Endothelial cell of umbilical vein (primary cell): ENCODE measurements around the gene LIPA. TPM values are rescaled to one million over a fixed set of nuclear protein-coding genes. Genes with fewer than 3 reads are reported as not detected.

Experiments
- BruUV-seq: library from RNA; stranded (reverse); fragments of 400-500 nt; replicated peaks from 2 replicates; lab custom pipeline; 2021; lab: Mats Ljungman, UMichigan
- CTCF ChIA-PET: fragments of 300-600, 350-600 bp; sonication (Branson Sonifier 250); formaldehyde crosslinking; loops from one replicate; lab custom pipeline; 2021; ENCODE audit warnings: antibody characterized with exemption, inconsistent platforms; lab: Charles Lee
- POLR2A ChIA-PET: fragments of 300-600, 350-600 bp; sonication (Branson Sonifier 250); formaldehyde crosslinking; loops from one replicate; lab custom pipeline; 2021; ENCODE audit warnings: antibody characterized with exemption, inconsistent platforms; lab: Charles Lee
- DNase-seq: peaks from one replicate; pipeline ENCODE4 v3.0.0-alpha.2; 2011; ENCODE audit warnings: low read depth, low spot score
- FAIRE-seq: peaks from 2 replicates; lab custom pipeline; 2011; peaks lifted over from hg19 to GRCh38; lab: Jason Lieb, UNC
- H2AFZ ChIP-seq: 2 replicates; pipeline ENCODE4 v1.6.0; 2012; ENCODE audit warnings: low read depth, low read length, control low read depth, inconsistent platforms
- H3K27ac ChIP-seq: 2 replicates; pipeline ENCODE4 v1.5.1; 2011; ENCODE audit warnings: low read depth, mild to moderate bottlenecking, control low read depth, low read length, moderate library complexity; ENCODE audit not compliant: insufficient read depth
- H3K27me3 ChIP-seq, 2 experiments: 2 replicates each; pipeline versions ENCODE4 v1.6.0 to v1.6.1; 2011; ENCODE audit warnings: low read length in 2 of 2, mixed read lengths in 1 of 2; ENCODE audit not compliant: control insufficient read depth in 2 of 2, insufficient read depth in 2 of 2
- H3K36me3 ChIP-seq, 2 experiments: 2 replicates in 1 of 2; 3 replicates in 1 of 2; pipeline ENCODE4 v1.5.1; 2011; ENCODE audit warnings: low read length in 2 of 2, mild to moderate bottlenecking in 1 of 2, moderate library complexity in 1 of 2; ENCODE audit not compliant: control insufficient read depth in 2 of 2, insufficient read depth in 2 of 2; ENCODE audit errors: extremely low read depth in 1 of 2
- H3K4me1 ChIP-seq: 3 replicates; pipeline ENCODE4 v1.5.1; 2011; ENCODE audit warnings: mild to moderate bottlenecking, low read length; ENCODE audit not compliant: control insufficient read depth, insufficient read depth; ENCODE audit errors: extremely low read depth
- H3K4me2 ChIP-seq: 2 replicates; pipeline ENCODE4 v1.6.1; 2011; ENCODE audit warnings: low read length, control low read depth, mixed read lengths; ENCODE audit not compliant: insufficient read depth
- H3K4me3 ChIP-seq, 3 experiments: fragments of 200-600 bp in 1 of 3; sonication (generic), shearing (Covaris generic) in 1 of 3; replicated peaks in 1 of 3; 2 replicates each; pipeline ENCODE4 v1.5.1; 2011 to 2016; ENCODE audit warnings: control low read depth in 3 of 3, low read length in 3 of 3, mild to moderate bottlenecking in 2 of 3, inconsistent platforms in 1 of 3, low read depth in 1 of 3, moderate library complexity in 1 of 3; ENCODE audit not compliant: insufficient read depth in 1 of 3
- H3K79me2 ChIP-seq: 2 replicates; pipeline ENCODE4 v1.6.0; 2012; ENCODE audit warnings: low read length, inconsistent platforms; ENCODE audit not compliant: control insufficient read depth, insufficient read depth
- H3K9ac ChIP-seq: replicated peaks from 2 replicates; pipeline ENCODE3; 2011; ENCODE audit warnings: low read length, control low read depth; ENCODE audit not compliant: insufficient read depth; ENCODE audit errors: extremely low read depth
- H3K9me1 ChIP-seq: replicated peaks from 3 replicates; pipeline ENCODE4 v1.6.0; 2011; ENCODE audit warnings: mild to moderate bottlenecking, low read length; ENCODE audit not compliant: control insufficient read depth, insufficient read depth; ENCODE audit errors: extremely low read depth
- H3K9me3 ChIP-seq: replicated peaks from 2 replicates; pipeline ENCODE4 v1.5.1; 2012; ENCODE audit warnings: low read length, inconsistent platforms; ENCODE audit not compliant: control insufficient read depth, insufficient read depth
- H4K20me1 ChIP-seq: replicated peaks from 2 replicates; pipeline ENCODE3; 2011; ENCODE audit warnings: mild to moderate bottlenecking, low read length; ENCODE audit not compliant: control insufficient read depth, insufficient read depth; ENCODE audit errors: extremely low read depth
- EZH2 ChIP-seq: IDR thresholded peaks from 2 replicates; pipeline ENCODE4 v1.6.1; 2012; ENCODE audit warnings: borderline replicate concordance, low read depth, mild to moderate bottlenecking, moderate library complexity, low read length, inconsistent platforms; ENCODE audit not compliant: severe bottlenecking
- FOS ChIP-seq: IDR thresholded peaks from 2 replicates; pipeline ENCODE4 v1.6.1; 2011; ENCODE audit warnings: mild to moderate bottlenecking, low read length, moderate library complexity, borderline replicate concordance; ENCODE audit not compliant: insufficient read depth
- GATA2 ChIP-seq: IDR thresholded peaks from 2 replicates; pipeline ENCODE4 v1.7.0; 2011; ENCODE audit warnings: low read depth, mild to moderate bottlenecking, moderate library complexity, mixed read lengths, low read length; ENCODE audit not compliant: insufficient read length, insufficient read depth
- JUN ChIP-seq: IDR thresholded peaks from 2 replicates; pipeline ENCODE4 v1.6.1; 2011; ENCODE audit warnings: borderline replicate concordance, low read depth; ENCODE audit not compliant: insufficient read length, insufficient read depth
- MYC ChIP-seq: IDR thresholded peaks from one replicate; pipeline ENCODE4 v1.6.1; 2011; ENCODE audit warnings: mild to moderate bottlenecking, low read depth, low read length
- POLR2A ChIP-seq: IDR thresholded peaks from 2 replicates; pipeline ENCODE4 v1.6.1; 2012; ENCODE audit warnings: low read depth, mild to moderate bottlenecking, control low read depth, low read length
- POLR2AphosphoS5 ChIP-seq: IDR thresholded peaks from 2 replicates; pipeline ENCODE4 v1.6.1; 2012; ENCODE audit warnings: low read depth, mild to moderate bottlenecking, control low read depth, low read length, moderate library complexity; ENCODE audit not compliant: insufficient read depth
- dilution Hi-C: fragments of 300-500 bp; cut with MboI; formaldehyde crosslinking; loops from one replicate; pipeline ENCODE4 v1.15.0; 2019; ENCODE audit warnings: low sequenced_read_pairs; ENCODE audit not compliant: extremely low pct_ligation_motif_present
- intact Hi-C: fragments of 100-400 bp; cut with micrococcal nuclease; formaldehyde crosslinking; loops from one replicate; pipeline ENCODE4 v1.10.0; 2022
- polyA plus RNA-seq, 4 experiments: library from polyadenylated mRNA; depleted of rRNA in 3 of 4; stranded (reverse) in 3 of 4; unstranded in 1 of 4; fragments of >200 nt; gene quantifications; 2 replicates each; pipeline versions ENCODE4 v1.2.1 to v1.2.3, GENCODE V29; 2011 to 2012; ENCODE audit warnings: missing spikeins in 1 of 4
- total RNA-seq: library from RNA; stranded (reverse); gene quantifications from 2 replicates; pipeline ENCODE4 v1.2.3, GENCODE V29; 2021
- TF ChIP-seq, protein P1 (sequence below), 2 donors: IDR thresholded peaks; 1 replicate in 1 of 2; 2 replicates in 1 of 2; pipeline ENCODE4 v1.5.1; 2011; ENCODE audit warnings: low read length in 2 of 2, mild to moderate bottlenecking in 2 of 2, moderate library complexity in 2 of 2, control low read depth in 1 of 2, inconsistent platforms in 1 of 2, low read depth in 1 of 2; ENCODE audit not compliant: insufficient read depth in 1 of 2; ENCODE audit errors: extremely low read depth in 1 of 2
- TF ChIP-seq, protein P2 (sequence below): IDR thresholded peaks from 2 replicates; pipeline ENCODE4 v1.6.1; 2011; ENCODE audit not compliant: insufficient read depth, insufficient read length

LIPA gene
- total and polyA plus RNA-seq, 2 donors (not counting 3 experiments of a cell fraction or from before 2014, with no cell fraction given) = 24.0 to 41.1 TPM

DNA sequence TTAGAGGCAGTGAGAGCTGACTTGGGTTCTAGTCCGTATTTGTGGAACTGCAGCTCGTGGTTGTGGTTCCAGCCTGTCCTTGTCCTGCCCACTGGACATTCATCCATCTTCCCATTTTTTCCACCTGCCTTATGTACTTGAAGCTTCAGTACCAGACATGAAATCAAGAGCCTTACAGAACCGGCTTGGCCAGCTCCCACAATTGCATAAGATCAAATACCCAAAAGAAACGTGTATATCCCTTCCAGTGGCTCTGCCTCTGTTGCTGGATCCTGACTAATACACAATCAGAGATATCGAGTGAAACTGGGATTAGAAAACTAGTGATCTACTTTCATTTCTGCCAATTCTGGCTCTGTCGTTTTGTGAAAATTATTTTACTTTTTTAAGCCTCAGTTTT is 23.8 kb upstream of the LIPA start:
- intact Hi-C loops (loop anchor here (5.0 to 10.0 kb wide), 2 partner anchors 72 to 429 kb away; partner anchors contain the start of gene KIF20B), dilution Hi-C loops (no loop called here)
- POLR2A ChIA-PET = no interaction called here
- DNase-seq (no peak), FAIRE-seq (no peak)
- Histone ChIP-seq H3K27me3 (peaks cover 48 to 70% of the 10 kb centered on the region in 2 experiments), H3K9ac (no peak overlapping the region), H3K36me3 (no peaks in the 10 kb centered on the region), H3K4me1 (peaks cover 37% of the 10 kb centered on the region), H3K27ac (no peak overlapping the region), H3K4me3 (no peak overlapping the region), H2AFZ (no peak overlapping the region), H3K9me3 (no peaks in the 10 kb centered on the region), H3K4me2 (no peak overlapping the region), H4K20me1 (peaks cover 3% of the 10 kb centered on the region), H3K9me1 (no peaks in the 10 kb centered on the region), H3K79me2 (no peaks in the 10 kb centered on the region)
- CTCF ChIA-PET = interaction anchor here (1.1 to 6.3 kb wide), 2 partner anchors 7 to 94 kb away, joined by 3 to 31 read pairs; no protein-coding TSS in a partner anchor
- BruUV-seq = no TSS peak
- TF ChIP-seq FOS (no peak), EZH2 (no peak), GATA2 (no peak), MYC (no peak), POLR2AphosphoS5 (no peak), POLR2A (no peak), JUN (no peak)
- TF ChIP-seq, protein P1, sequence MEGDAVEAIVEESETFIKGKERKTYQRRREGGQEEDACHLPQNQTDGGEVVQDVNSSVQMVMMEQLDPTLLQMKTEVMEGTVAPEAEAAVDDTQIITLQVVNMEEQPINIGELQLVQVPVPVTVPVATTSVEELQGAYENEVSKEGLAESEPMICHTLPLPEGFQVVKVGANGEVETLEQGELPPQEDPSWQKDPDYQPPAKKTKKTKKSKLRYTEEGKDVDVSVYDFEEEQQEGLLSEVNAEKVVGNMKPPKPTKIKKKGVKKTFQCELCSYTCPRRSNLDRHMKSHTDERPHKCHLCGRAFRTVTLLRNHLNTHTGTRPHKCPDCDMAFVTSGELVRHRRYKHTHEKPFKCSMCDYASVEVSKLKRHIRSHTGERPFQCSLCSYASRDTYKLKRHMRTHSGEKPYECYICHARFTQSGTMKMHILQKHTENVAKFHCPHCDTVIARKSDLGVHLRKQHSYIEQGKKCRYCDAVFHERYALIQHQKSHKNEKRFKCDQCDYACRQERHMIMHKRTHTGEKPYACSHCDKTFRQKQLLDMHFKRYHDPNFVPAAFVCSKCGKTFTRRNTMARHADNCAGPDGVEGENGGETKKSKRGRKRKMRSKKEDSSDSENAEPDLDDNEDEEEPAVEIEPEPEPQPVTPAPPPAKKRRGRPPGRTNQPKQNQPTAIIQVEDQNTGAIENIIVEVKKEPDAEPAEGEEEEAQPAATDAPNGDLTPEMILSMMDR (IDR thresholded peaks at IDR 0.05; ENCODE audit: extremely low read depth in 1 of 2, insufficient read depth in 1 of 2, low read depth in 1 of 2, low read length in 2 of 2) = no peak
- TF ChIP-seq, protein P2, sequence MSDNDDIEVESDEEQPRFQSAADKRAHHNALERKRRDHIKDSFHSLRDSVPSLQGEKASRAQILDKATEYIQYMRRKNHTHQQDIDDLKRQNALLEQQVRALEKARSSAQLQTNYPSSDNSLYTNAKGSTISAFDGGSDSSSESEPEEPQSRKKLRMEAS = no peak
